HEK293T (cell line): Measurements from ENCODE around the gene C1S.

ENCODE experiments used
- BHLHE40 ChIP-seq: fragments of 450-650 bp; IDR thresholded peaks from 2 replicates; pipeline ENCODE4 v1.6.1; 2016; ENCODE audit warnings: mild to moderate bottlenecking, moderate library complexity, borderline replicate concordance
- CTBP1 ChIP-seq: fragments of 450-650 bp; IDR thresholded peaks from 2 replicates; pipeline ENCODE4 v1.6.1; 2016; ENCODE audit warnings: borderline replicate concordance

DNA sequence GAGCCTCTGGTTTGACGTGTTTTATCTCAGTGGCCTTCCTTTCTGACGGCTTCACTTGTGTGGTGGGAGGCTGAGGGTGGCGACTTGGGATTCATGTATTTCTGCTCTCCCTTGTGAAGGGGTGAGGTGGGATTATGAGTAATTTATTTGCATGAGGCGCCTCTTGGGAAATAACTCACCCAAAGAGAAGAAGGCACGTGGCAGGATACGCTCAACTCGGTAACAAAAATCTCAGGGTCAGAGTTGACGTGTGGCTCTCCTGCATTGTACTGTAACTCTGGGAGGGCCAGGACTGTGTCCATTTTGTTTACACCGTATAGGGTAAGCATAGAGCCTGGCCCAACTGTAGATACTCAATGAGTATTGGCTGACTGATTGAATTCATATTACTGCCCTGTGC, 14.6 kb upstream of the C1S start:
- no peak for TF ChIP-seq BHLHE40
- no peak for TF ChIP-seq CTBP1
